Prostate gland (tissue), 2 donors: ENCODE results near the gene GNG2. TPM values are rescaled to one million over a fixed set of nuclear protein-coding genes. Genes with fewer than 3 reads are reported as not detected.

ENCODE experiments used
- DNase-seq: peaks from one replicate; pipeline ENCODE4 v3.0.0-alpha.2; 2019; ENCODE audit warnings: low spot score
- H3K27ac ChIP-seq, 2 donors: fragments of 200-600 bp; sonication (generic); 2 replicates each; pipeline ENCODE4 v1.5.1; 2017 to 2019
- H3K27me3 ChIP-seq: fragments of 200-600 bp; sonication (generic); replicated peaks from 2 replicates; pipeline ENCODE4 v1.5.1; 2019; ENCODE audit not compliant: insufficient read depth
- H3K36me3 ChIP-seq, 2 donors: fragments of 200-600 bp; sonication (generic); 1 replicate in 1 of 2; 2 replicates in 1 of 2; pipeline versions ENCODE4 v1.5.1 to v1.8.1; 2017 to 2019
- H3K4me1 ChIP-seq: fragments of 200-600 bp; sonication (generic); replicated peaks from 2 replicates; pipeline ENCODE4 v1.5.1; 2019
- H3K4me3 ChIP-seq, 2 donors: fragments of 200-600 bp; sonication (generic); 2 replicates each; pipeline ENCODE4 v1.5.1; 2017 to 2019
- H3K9me3 ChIP-seq: fragments of 200-600 bp; sonication (generic); 2 replicates; pipeline ENCODE4 v1.5.1; 2017
- CTCF ChIP-seq, 4 experiments: fragments of 200-600 bp in 2 of 4; fragments of 450-650 bp in 2 of 4; sonication (generic) in 2 of 4; IDR thresholded peaks; 1 replicate in 3 of 4; 2 replicates in 1 of 4; pipeline ENCODE4 v1.5.1; 2016 to 2019; ENCODE audit warnings: antibody characterized with exemption in 4 of 4, mild to moderate bottlenecking in 2 of 4, moderate library complexity in 2 of 4
- POLR2A ChIP-seq: fragments of 450-650 bp; IDR thresholded peaks from one replicate; pipeline ENCODE4 v1.6.1; 2016; ENCODE audit warnings: antibody characterized with exemption, mild to moderate bottlenecking
- POLR2AphosphoS5 ChIP-seq: sonication (generic); formaldehyde crosslinking; IDR thresholded peaks from one replicate; pipeline ENCODE4 v1.6.1; 2017; ENCODE audit warnings: antibody characterized with exemption
- WGBS: methylation state at CpG from one replicate; pipeline ENCODE4 v1.1.5; 2018; 5-methylcytosine and 5-hydroxymethylcytosine counted together
- intact Hi-C: fragments of 100-400 bp; cut with DNase I; formaldehyde crosslinking; loops from one replicate; pipeline ENCODE4 v1.14.2; 2022
- total RNA-seq, 2 donors: library from RNA; depleted of rRNA; stranded (reverse); fragments of >200 nt; gene quantifications; one replicate each; pipeline ENCODE4 v1.1.0, GENCODE V29; 2016

GNG2 gene
- total RNA-seq, 2 donors from 2014 or later: 2.7 to 120 TPM

DNA sequence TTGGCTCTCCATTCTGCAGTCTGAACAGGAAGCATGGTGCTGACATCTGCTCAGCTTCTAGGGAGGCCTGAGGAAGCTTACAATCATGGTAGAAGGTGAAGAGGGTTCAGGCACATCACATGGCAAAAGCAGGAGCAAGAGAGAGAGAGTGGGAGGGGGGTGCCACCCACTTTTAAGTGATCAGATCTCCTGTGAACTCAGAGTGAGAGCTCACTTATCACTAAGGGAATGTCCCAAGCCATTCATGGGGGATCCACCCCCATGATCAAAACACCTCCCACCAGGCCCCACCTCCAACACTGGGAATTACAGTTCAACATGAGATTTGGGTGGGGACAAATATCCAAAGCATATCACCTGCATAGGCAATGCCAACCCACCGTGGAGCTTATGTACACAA, 9.8 kb upstream of the GNG2 start:
- no peak for TF ChIP-seq POLR2AphosphoS5
- TF ChIP-seq CTCF (IDR thresholded peaks at IDR 0.05): no peak
- TF ChIP-seq POLR2A: no peak
- intact Hi-C loops: no loop called here
- H3K27me3 ChIP-seq: no peaks in the 10 kb centered on the region
- no peak overlapping the region for H3K4me3 ChIP-seq
- no peaks in the 10 kb centered on the region for H3K36me3 ChIP-seq
- no peaks in the 10 kb centered on the region for H3K9me3 ChIP-seq
- no peaks in the 10 kb centered on the region for H3K4me1 ChIP-seq
- DNase-seq: no peak
- no peak overlapping the region for H3K27ac ChIP-seq
- 73% methylated on average over 1 of the region's 1 CpG for WGBS

DNA sequence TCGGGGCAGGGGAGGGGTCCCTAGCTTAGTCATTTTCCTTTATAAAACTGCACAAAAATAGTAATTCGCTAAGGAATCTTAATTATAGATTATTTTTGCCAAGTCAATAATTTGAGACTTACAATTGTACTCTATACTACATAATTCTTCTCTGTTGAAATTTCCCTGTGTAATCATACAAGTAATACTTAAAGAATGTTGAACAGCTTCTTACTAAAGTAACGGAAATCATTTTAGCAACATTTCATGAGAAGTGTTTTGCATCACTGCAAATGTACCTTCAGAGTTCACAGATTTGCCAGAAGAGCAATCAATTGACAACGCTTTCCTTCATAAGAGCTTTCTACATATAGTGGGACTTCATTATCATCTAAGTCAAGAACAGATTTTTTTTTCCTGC, 7.9 kb upstream of the GNG2 start:
- H3K27me3 ChIP-seq: no peaks in the 10 kb centered on the region
- WGBS: 77% methylated on average over 4 of the region's 4 CpGs
- no peaks in the 10 kb centered on the region for H3K9me3 ChIP-seq
- no peaks in the 10 kb centered on the region for H3K4me1 ChIP-seq
- no peak overlapping the region for H3K27ac ChIP-seq
- intact Hi-C loops: no loop called here
- no peak for DNase-seq
- H3K36me3 ChIP-seq: no peaks in the 10 kb centered on the region
- no peak for TF ChIP-seq POLR2A
- no peak for TF ChIP-seq CTCF (IDR thresholded peaks at IDR 0.05)
- no peak for TF ChIP-seq POLR2AphosphoS5
- no peak overlapping the region for H3K4me3 ChIP-seq

GRCh38 chr14:51855234-51855633, 5.2 kb upstream of the GNG2 start:
- 12% methylated on average over 3 of the region's 3 CpGs for WGBS
- H3K4me3 ChIP-seq: no peak overlapping the region
- H3K36me3 ChIP-seq: no peaks in the 10 kb centered on the region
- TF ChIP-seq POLR2AphosphoS5 (no peak), CTCF (IDR thresholded peaks at IDR 0.05) (no peak)
- H3K4me1 ChIP-seq: no peaks in the 10 kb centered on the region
- H3K27ac ChIP-seq: no peak overlapping the region
- no peaks in the 10 kb centered on the region for H3K27me3 ChIP-seq
- intact Hi-C loops: no loop called here
- H3K9me3 ChIP-seq: no peaks in the 10 kb centered on the region
- DNase-seq: no peak

DNA sequence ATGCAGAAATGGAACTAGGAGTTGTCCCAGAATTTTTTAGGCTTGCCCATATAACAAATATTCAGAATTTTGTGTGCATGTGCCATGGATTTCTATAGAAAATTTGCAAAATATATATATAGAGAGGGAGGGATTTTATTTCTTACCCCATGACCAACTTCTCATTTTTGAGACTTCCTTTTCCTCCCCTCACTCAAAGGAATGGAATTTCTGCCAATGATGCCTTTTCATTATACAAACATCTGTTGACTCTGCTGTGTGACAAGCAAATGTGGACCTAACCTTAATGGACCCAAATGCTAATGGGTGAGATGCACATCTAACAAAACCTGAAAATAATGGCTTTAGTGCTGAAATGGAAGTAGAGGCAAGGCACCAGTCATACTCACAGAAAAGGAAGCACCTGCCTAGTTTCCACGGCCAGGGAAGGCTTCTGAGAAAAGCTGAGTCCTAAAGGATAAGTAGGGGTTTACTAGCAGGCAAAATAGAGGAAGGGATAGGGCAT, 3.6 kb upstream of the GNG2 start:
- intact Hi-C loops: no loop called here
- H3K4me3 ChIP-seq: no peak overlapping the region
- H3K9me3 ChIP-seq: no peaks in the 10 kb centered on the region

More for the DNA sequence above, 3.6 kb upstream of the GNG2 start:
- Histone ChIP-seq H3K27me3 (no peaks in the 10 kb centered on the region), H3K4me1 (no peaks in the 10 kb centered on the region), H3K27ac (no peak overlapping the region), H3K36me3 (no peaks in the 10 kb centered on the region)
- no peak for DNase-seq
- no peak for TF ChIP-seq POLR2A
- TF ChIP-seq CTCF (IDR thresholded peaks at IDR 0.05): no peak
- no peak for TF ChIP-seq POLR2AphosphoS5
- whole genome bisulfite sequencing: 89% methylated on average over 1 of the region's 1 CpG
